Stimulated activated CD4-positive, alpha-beta T cell treated with anti-CD3 and anti-CD28 coated beads, Interleukin-15, amount 100 ng/mL, for 48 hours (primary cell): ENCODE results near the gene NFATC4.

ENCODE experiments used
- DNase-seq, 2 donors: peaks; one replicate each; pipeline ENCODE4 v3.0.0-alpha.2; 2020; ENCODE audit warnings: low read depth in 2 of 2

Gene NFATC4

GRCh38 chr14:24408764-24409163 lies 40.8 kb downstream of the NFATC4 start:
- no peak for DNase-seq

GRCh38 chr14:24409192-24409591 lies 41.2 kb downstream of the NFATC4 start:
- no peak for DNase-seq

- DNase-seq, result no peak
Measured at GRCh38 chr14:24409956-24410355, 42.0 kb downstream of the NFATC4 start.

- peak in 1 of 2 donors; percentile 10 for DNase-seq
Measured at GRCh38 chr14:24411443-24412389, 43.7 kb downstream of the NFATC4 start.

- no peak for DNase-seq
Measured at GRCh38 chr14:24414077-24414476, 46.1 kb downstream of the NFATC4 start.

GRCh38 chr14:24414732-24415420 lies 46.9 kb downstream of the NFATC4 start:
- DNase-seq, result no peak

GRCh38 chr14:24415421-24416253 lies 47.7 kb downstream of the NFATC4 start:
- no peak for DNase-seq

- no peak for DNase-seq
Measured at GRCh38 chr14:24416254-24416931, 48.4 kb downstream of the NFATC4 start.

GRCh38 chr14:24416932-24417619 lies 49.1 kb downstream of the NFATC4 start:
- no peak for DNase-seq

- DNase-seq, result no peak
Measured at GRCh38 chr14:24417832-24418491, 50.0 kb downstream of the NFATC4 start.

- no peak for DNase-seq
Measured at GRCh38 chr14:24418492-24418873, 50.5 kb downstream of the NFATC4 start.

GRCh38 chr14:24422261-24422660 lies 54.3 kb downstream of the NFATC4 start:
- no peak for DNase-seq

GRCh38 chr14:24422694-24423601 lies 55.0 kb downstream of the NFATC4 start:
- no peak for DNase-seq

- DNase-seq, result no peak
Measured at GRCh38 chr14:24425704-24426103, 57.7 kb downstream of the NFATC4 start.

- DNase-seq, result no peak
Measured at GRCh38 chr14:24426150-24426911, 58.3 kb downstream of the NFATC4 start.

- no peak for DNase-seq
Measured at GRCh38 chr14:24426912-24427536, 59.0 kb downstream of the NFATC4 start.

GRCh38 chr14:24427537-24428508 lies 59.8 kb downstream of the NFATC4 start:
- no peak for DNase-seq
